K562 (cell line): ENCODE results near the gene ERVH48-1. TPM values are rescaled to one million over a fixed set of nuclear protein-coding genes. Genes with fewer than 3 reads are reported as not detected.

Experiments used
- BRF1 ChIP-seq: IDR thresholded peaks from 3 replicates; pipeline ENCODE4 v1.6.1; 2011; ENCODE audit warnings: borderline replicate concordance, mild to moderate bottlenecking; ENCODE audit not compliant: insufficient read length; ENCODE audit errors: extremely low read depth
- CREBBP ChIP-seq: IDR thresholded peaks from one replicate; pipeline ENCODE4 v1.6.1; 2012; ENCODE audit warnings: low read depth, mild to moderate bottlenecking, control low read depth, inconsistent platforms, low read length
- CUX1 ChIP-seq: fragments of 200-800 bp; sonication (Bioruptor generic); IDR thresholded peaks from 2 replicates; pipeline ENCODE4 v1.6.1; 2016; ENCODE audit warnings: missing genetic modification characterization, missing compliant biosample characterization
- DMBX1 ChIP-seq: fragments of 250-450 bp; sonication (Bioruptor Pico); IDR thresholded peaks from 2 replicates; pipeline ENCODE4 v1.8.0; 2022; ENCODE audit warnings: inconsistent platforms, mild to moderate bottlenecking, moderate library complexity, borderline replicate concordance
- EHMT2 ChIP-seq: fragments of 450-650 bp; IDR thresholded peaks from 2 replicates; pipeline ENCODE4 v1.6.1; 2018; ENCODE audit warnings: antibody characterized with exemption
- HEY1 ChIP-seq: fragments of 250-450 bp; sonication (Bioruptor Pico); IDR thresholded peaks from 2 replicates; pipeline ENCODE4 v1.5.0; 2020; ENCODE audit warnings: mild to moderate bottlenecking, moderate library complexity, borderline replicate concordance
- KDM2B ChIP-seq: fragments of 250-450 bp; sonication (Bioruptor Pico); IDR thresholded peaks from 2 replicates; pipeline ENCODE4 v1.8.0; 2021; ENCODE audit warnings: mild to moderate bottlenecking, moderate library complexity
- PHF20 ChIP-seq: fragments of 450-650 bp; IDR thresholded peaks from 2 replicates; pipeline ENCODE4 v1.6.1; 2018; ENCODE audit not compliant: partially characterized antibody
- RAD51 ChIP-seq: fragments of 450-650 bp; IDR thresholded peaks from 2 replicates; pipeline ENCODE4 v1.7.1; 2016; ENCODE audit warnings: low read depth, mild to moderate bottlenecking, borderline replicate concordance
- RHOXF2B ChIP-seq: fragments of 250-450 bp; sonication (Bioruptor Pico); conservative IDR thresholded peaks from 2 replicates; pipeline ENCODE4 v1.5.1; 2021
- SMAD3 ChIP-seq: fragments of 450-650 bp; formaldehyde crosslinking; conservative IDR thresholded peaks from 2 replicates; pipeline ENCODE4 v1.4.0; 2020; ENCODE audit warnings: mild to moderate bottlenecking
- SMARCE1 ChIP-seq: fragments of 450-650 bp; IDR thresholded peaks from 2 replicates; pipeline ENCODE4 v1.7.1; 2016; ENCODE audit warnings: mild to moderate bottlenecking
- TBL1XR1 ChIP-seq, 2 experiments: IDR thresholded peaks; 2 replicates each; pipeline ENCODE4 v1.6.1; 2012; ENCODE audit warnings: improper control_type of control experiment in 2 of 2, low read length in 2 of 2, mild to moderate bottlenecking in 1 of 2
- U2AF2 ChIP-seq: fragments of 200-400 bp; formaldehyde crosslinking; optimal IDR thresholded peaks from 2 replicates; pipeline ENCODE3; 2017; ENCODE audit warnings: low read depth, mild to moderate bottlenecking, low read length
- ZC3H8 ChIP-seq: fragments of 450-650 bp; IDR thresholded peaks from 2 replicates; pipeline ENCODE4 v1.6.1; 2017
- polyA plus RNA-seq, 8 experiments: library from polyadenylated mRNA; depleted of rRNA in 4 of 8; stranded (reverse) in 5 of 8; unstranded in 3 of 8; fragments of >200 nt; fragmentation: Nextera tagmentation in 2 of 8; fragmentation: Illumina TruSeq in 1 of 8; extraction: Ambion mirVana in 2 of 8; extraction: Trizol in 1 of 8; gene quantifications; 2 replicates each; pipeline versions ENCODE4 v1.2.1 to v1.2.3, GENCODE V29; 2011 to 2014; ENCODE audit warnings: inconsistent platforms in 1 of 8, missing spikeins in 1 of 8
- total RNA-seq, 7 experiments: library from RNA; depleted of rRNA in 6 of 7; stranded (reverse); fragments of >200 nt in 6 of 7; fragmentation: Illumina TruSeq in 2 of 7; extraction: Trizol in 2 of 7; gene quantifications; 2 replicates each; pipeline versions ENCODE4 v1.2.1 to v1.2.3, GENCODE V29; 2011 to 2021; ENCODE audit warnings: low replicate concordance in 1 of 7
- TF ChIP-seq, protein P1 (sequence below): fragments of 250-450 bp; sonication (Bioruptor Pico); IDR thresholded peaks from 2 replicates; pipeline ENCODE4 v1.8.0; 2021; ENCODE audit warnings: mild to moderate bottlenecking, moderate library complexity
- TF ChIP-seq, protein P2 (sequence below): fragments of 450-650 bp; formaldehyde crosslinking; IDR thresholded peaks from 2 replicates; pipeline ENCODE4 v1.4.0; 2020; ENCODE audit warnings: mild to moderate bottlenecking, moderate library complexity
- TF ChIP-seq, protein P3 (sequence below): sonication (generic); formaldehyde crosslinking; IDR thresholded peaks from 2 replicates; pipeline ENCODE4 v1.8.1; 2023; ENCODE audit warnings: mild to moderate bottlenecking, missing genetic modification reagents

Gene ERVH48-1
- total and polyA plus RNA-seq, 9 of the 15 experiments (the other 6 are each of a cell fraction or from before 2014, with no cell fraction given) = 0.08 to 0.49 (median 0.16) TPM; not detected in 3

DNA sequence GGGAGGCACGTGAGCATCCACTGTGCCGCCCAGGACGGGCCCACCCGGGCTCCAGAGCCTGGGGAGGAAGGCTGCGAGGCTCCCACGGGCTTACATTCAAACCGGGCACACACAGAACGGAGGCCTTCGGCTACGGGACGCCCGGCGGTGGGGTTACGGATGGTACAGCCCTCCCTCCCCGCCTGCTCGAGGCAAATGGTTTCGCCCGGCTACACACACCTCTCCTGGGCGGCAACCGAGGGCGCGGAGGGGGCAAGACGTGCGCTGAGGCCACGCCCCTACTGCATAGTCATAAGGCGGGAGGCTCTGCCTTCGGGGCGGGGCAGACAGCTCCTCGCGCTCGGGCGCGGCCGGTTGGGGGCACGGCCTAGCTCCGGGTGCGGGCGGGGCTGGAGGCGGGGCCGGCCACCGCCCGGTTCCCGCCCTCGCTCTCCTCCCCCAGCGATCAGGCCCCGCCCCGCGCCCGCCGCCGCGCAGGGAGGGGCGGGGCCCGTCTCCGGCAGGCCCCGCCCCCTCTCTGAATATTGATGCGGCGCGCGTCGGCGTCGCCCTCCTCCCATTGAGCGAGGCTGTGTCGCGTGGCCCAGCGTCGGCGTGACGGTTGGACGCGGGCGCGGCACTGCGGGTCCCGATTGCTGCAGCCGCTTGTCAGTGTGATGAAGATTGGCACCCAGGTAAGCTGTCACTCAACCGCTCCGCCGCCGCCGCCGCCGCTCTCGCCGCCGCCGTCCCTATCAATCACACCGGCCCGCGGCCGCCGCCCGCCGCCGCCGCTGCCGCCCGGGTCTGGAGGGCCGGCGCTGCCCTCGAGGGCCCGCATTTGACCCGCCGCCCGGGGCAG, 48.8 kb upstream of the ERVH48-1 start, which contains the start of gene PKNOX1 (continued):
- TF ChIP-seq RHOXF2B = no peak
- no peak for TF ChIP-seq CREBBP
- 0 out of 2 replicates have a peak, but pooled peaks have one; percentile 62 for TF ChIP-seq KDM2B (CRISPR knock-in tag)
- peak in 1 of 2 experiments; percentile 73; a peak in 2 of 4 replicates for TF ChIP-seq TBL1XR1 (IDR thresholded peaks at IDR 0.05; ENCODE audit: low read length in 2 of 2)
- TF ChIP-seq DMBX1 (CRISPR knock-in tag) = peak; percentile 77; the same call in 1 of the 2 replicates
- TF ChIP-seq BRF1 = no peak
- no peak for TF ChIP-seq SMARCE1
- peak; percentile 39 for TF ChIP-seq PHF20
- no peak for TF ChIP-seq ZC3H8
- no peak for TF ChIP-seq EHMT2
- TF ChIP-seq, protein P1, sequence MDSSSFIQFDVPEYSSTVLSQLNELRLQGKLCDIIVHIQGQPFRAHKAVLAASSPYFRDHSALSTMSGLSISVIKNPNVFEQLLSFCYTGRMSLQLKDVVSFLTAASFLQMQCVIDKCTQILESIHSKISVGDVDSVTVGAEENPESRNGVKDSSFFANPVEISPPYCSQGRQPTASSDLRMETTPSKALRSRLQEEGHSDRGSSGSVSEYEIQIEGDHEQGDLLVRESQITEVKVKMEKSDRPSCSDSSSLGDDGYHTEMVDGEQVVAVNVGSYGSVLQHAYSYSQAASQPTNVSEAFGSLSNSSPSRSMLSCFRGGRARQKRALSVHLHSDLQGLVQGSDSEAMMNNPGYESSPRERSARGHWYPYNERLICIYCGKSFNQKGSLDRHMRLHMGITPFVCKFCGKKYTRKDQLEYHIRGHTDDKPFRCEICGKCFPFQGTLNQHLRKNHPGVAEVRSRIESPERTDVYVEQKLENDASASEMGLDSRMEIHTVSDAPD (CRISPR knock-in tag) = no peak
- TF ChIP-seq, protein P2, sequence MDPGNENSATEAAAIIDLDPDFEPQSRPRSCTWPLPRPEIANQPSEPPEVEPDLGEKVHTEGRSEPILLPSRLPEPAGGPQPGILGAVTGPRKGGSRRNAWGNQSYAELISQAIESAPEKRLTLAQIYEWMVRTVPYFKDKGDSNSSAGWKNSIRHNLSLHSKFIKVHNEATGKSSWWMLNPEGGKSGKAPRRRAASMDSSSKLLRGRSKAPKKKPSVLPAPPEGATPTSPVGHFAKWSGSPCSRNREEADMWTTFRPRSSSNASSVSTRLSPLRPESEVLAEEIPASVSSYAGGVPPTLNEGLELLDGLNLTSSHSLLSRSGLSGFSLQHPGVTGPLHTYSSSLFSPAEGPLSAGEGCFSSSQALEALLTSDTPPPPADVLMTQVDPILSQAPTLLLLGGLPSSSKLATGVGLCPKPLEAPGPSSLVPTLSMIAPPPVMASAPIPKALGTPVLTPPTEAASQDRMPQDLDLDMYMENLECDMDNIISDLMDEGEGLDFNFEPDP (CRISPR knock-in tag) = peak; percentile 80; the same call in 1 of the 2 replicates
- TF ChIP-seq, protein P3, sequence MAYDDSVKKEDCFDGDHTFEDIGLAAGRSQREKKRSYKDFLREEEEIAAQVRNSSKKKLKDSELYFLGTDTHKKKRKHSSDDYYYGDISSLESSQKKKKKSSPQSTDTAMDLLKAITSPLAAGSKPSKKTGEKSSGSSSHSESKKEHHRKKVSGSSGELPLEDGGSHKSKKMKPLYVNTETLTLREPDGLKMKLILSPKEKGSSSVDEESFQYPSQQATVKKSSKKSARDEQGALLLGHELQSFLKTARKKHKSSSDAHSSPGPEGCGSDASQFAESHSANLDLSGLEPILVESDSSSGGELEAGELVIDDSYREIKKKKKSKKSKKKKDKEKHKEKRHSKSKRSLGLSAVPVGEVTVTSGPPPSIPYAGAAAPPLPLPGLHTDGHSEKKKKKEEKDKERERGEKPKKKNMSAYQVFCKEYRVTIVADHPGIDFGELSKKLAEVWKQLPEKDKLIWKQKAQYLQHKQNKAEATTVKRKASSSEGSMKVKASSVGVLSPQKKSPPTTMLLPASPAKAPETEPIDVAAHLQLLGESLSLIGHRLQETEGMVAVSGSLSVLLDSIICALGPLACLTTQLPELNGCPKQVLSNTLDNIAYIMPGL (CRISPR knock-in tag) = no peak
- TF ChIP-seq HEY1 (CRISPR knock-in tag) = no peak
- peak; percentile 75; the same call in 1 of the 2 replicates for TF ChIP-seq RAD51
- TF ChIP-seq CUX1 (CRISPR knock-in tag) = no peak
- peak; percentile 46; the same call in 1 of the 2 replicates for TF ChIP-seq SMAD3 (CRISPR knock-in tag)
- no peak for TF ChIP-seq U2AF2
